Activated T-cell treated with anti-CD3 and anti-CD28 coated beads, Interleukin-2, amount 50 U/mL, for 24 hours (primary cell): ENCODE results near the gene CDK15.

Experiments
- DNase-seq: peaks from one replicate; pipeline ENCODE4 v3.0.0-alpha.2; 2020
- H3K27ac Mint-ChIP-seq: 2 replicates; pipeline ENCODE4 v1.8.0; 2020; ENCODE audit warnings: mild to moderate bottlenecking, mixed read lengths
- H3K27me3 Mint-ChIP-seq: 2 replicates; pipeline ENCODE4 v1.8.0; 2020; ENCODE audit warnings: mixed read lengths
- H3K36me3 Mint-ChIP-seq: 2 replicates; pipeline ENCODE4 v1.8.0; 2020; ENCODE audit warnings: low read depth, mixed read lengths
- H3K4me1 Mint-ChIP-seq: 2 replicates; pipeline ENCODE4 v1.8.0; 2020; ENCODE audit warnings: low read depth, mixed read lengths
- H3K4me3 Mint-ChIP-seq: 2 replicates; pipeline ENCODE4 v1.8.0; 2020; ENCODE audit warnings: mild to moderate bottlenecking, moderate library complexity, mixed read lengths
- H3K9me3 Mint-ChIP-seq: 2 replicates; pipeline ENCODE4 v1.8.0; 2020; ENCODE audit warnings: mixed read lengths

The CDK15 gene

GRCh38 chr2:201883606-201884369, 77.5 kb downstream of the CDK15 start:
- peaks cover 10% of the 10 kb centered on the region for H3K4me1 Mint-ChIP-seq
- no peaks in the 10 kb centered on the region for H3K9me3 Mint-ChIP-seq
- no peak overlapping the region for H3K4me3 Mint-ChIP-seq
- peaks cover 79% of the 10 kb centered on the region for H3K27me3 Mint-ChIP-seq
- no peaks in the 10 kb centered on the region for H3K36me3 Mint-ChIP-seq
- DNase-seq: no peak
- no peak overlapping the region for H3K27ac Mint-ChIP-seq

DNA sequence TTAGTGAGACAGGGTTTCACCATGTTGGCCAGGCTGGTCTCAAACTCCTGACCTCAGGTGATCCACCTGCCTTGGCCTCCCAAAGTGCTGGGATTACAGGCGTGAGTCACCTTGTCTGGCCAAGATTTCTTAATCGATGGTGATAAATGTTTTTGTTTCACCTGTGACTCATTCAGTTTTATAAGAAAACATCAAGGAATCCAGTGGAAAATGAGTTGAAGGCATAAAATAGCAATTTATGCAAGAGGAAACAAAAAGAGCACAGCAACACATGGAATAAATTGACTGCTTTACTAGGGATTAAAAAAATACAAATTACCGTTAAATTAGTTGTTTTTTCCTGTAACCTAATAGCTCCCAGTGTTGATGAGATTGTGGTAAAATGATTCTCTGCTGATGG, 80.2 kb downstream of the CDK15 start:
- H3K4me3 Mint-ChIP-seq: no peak overlapping the region
- no peak overlapping the region for H3K27ac Mint-ChIP-seq
- H3K4me1 Mint-ChIP-seq: peaks cover 8% of the 10 kb centered on the region
- DNase-seq: no peak
- H3K27me3 Mint-ChIP-seq: peaks cover 76% of the 10 kb centered on the region
- no peaks in the 10 kb centered on the region for H3K36me3 Mint-ChIP-seq
- H3K9me3 Mint-ChIP-seq: no peaks in the 10 kb centered on the region

GRCh38 chr2:201887773-201888425, 81.6 kb downstream of the CDK15 start:
- peaks cover 62% of the 10 kb centered on the region for H3K27me3 Mint-ChIP-seq
- H3K4me1 Mint-ChIP-seq: no peaks in the 10 kb centered on the region
- H3K9me3 Mint-ChIP-seq: no peaks in the 10 kb centered on the region
- H3K36me3 Mint-ChIP-seq: no peaks in the 10 kb centered on the region
- no peak for DNase-seq
- no peak overlapping the region for H3K4me3 Mint-ChIP-seq
- H3K27ac Mint-ChIP-seq: no peak overlapping the region

DNA sequence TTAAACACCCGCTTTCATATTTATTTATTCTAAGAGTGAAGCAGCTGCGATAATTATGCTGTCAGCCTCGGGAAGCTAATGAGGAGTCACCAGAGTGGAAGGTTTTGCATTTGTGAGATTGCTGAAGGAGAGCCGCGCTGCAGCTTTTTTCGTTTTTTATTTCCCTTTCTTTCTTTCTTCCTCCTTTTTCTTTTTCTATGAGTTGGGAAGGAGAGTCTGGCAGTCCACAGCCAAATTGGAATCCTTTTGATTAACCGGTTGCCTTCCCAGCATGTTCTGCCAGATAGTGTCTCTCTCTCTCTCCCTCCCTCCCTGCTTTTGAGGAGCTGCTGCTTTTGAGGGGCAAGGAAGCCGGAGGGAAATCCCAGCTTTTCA, 82.1 kb downstream of the CDK15 start:
- Mint-ChIP-seq H3K4me3 (no peak overlapping the region), H3K27ac (no peak overlapping the region), H3K9me3 (no peaks in the 10 kb centered on the region), H3K36me3 (no peaks in the 10 kb centered on the region), H3K4me1 (no peaks in the 10 kb centered on the region), H3K27me3 (peaks cover 57% of the 10 kb centered on the region)
- no peak for DNase-seq

- Mint-ChIP-seq H3K4me3 (no peak overlapping the region), H3K27ac (no peak overlapping the region), H3K36me3 (no peaks in the 10 kb centered on the region), H3K27me3 (peaks cover 37% of the 10 kb centered on the region), H3K4me1 (no peaks in the 10 kb centered on the region), H3K9me3 (no peaks in the 10 kb centered on the region)
- no peak for DNase-seq
Measured at GRCh38 chr2:201890453-201890852, 84.1 kb downstream of the CDK15 start.

DNA sequence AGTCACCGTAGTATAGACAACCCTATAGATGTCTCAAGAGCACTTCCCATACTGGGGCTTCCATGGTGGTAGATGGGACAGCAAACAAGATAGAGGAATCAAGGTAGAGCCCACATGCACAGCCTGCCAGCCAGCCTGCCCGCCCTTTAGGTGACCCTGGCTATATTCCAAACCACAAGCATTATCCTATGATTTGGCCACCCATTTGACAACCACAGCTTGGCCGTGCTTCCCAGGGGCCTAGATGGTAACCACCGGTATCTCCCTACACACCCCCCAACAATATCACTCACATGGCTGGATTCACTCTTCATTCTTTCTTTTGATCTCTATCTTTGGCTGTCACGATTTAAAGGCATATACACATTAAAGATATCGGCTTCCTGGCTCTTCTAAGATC, 85.3 kb downstream of the CDK15 start:
- no peaks in the 10 kb centered on the region for H3K36me3 Mint-ChIP-seq
- H3K27ac Mint-ChIP-seq: no peak overlapping the region
- peaks cover 31% of the 10 kb centered on the region for H3K27me3 Mint-ChIP-seq
- H3K9me3 Mint-ChIP-seq: no peaks in the 10 kb centered on the region
- H3K4me1 Mint-ChIP-seq: no peaks in the 10 kb centered on the region
- no peak overlapping the region for H3K4me3 Mint-ChIP-seq
- DNase-seq: no peak

- Mint-ChIP-seq H3K36me3 (no peaks in the 10 kb centered on the region), H3K27me3 (peaks cover 30% of the 10 kb centered on the region), H3K27ac (no peak overlapping the region), H3K4me3 (no peak overlapping the region), H3K9me3 (no peaks in the 10 kb centered on the region), H3K4me1 (no peaks in the 10 kb centered on the region)
- DNase-seq: no peak
Measured at GRCh38 chr2:201892516-201892915, 86.2 kb downstream of the CDK15 start.

GRCh38 chr2:201900362-201900761, 94.0 kb downstream of the CDK15 start:
- DNase-seq: no peak

DNA sequence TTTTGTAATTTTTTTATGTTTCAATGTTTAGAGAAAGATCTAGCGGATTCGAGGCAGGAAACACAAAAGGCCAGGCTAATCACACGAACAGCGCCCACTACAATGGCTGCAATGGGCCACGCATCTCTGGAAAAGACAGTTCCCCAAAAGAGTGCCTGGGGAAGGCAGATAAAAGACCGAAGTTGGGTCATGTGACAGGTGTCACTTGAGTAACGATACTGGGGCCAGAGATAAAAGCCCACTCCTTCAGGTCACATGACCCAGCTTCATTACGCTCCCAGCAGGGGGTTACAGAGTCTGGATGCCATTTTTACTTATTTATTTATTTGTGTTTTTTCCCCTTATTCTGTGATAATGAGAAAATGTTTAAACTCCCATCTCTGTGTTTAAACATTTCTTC, 95.4 kb downstream of the CDK15 start:
- Mint-ChIP-seq H3K27me3 (peaks cover 28% of the 10 kb centered on the region), H3K4me3 (peak overlapping the region; percentile 57), H3K27ac (no peak overlapping the region), H3K4me1 (peaks cover 11% of the 10 kb centered on the region), H3K9me3 (no peaks in the 10 kb centered on the region), H3K36me3 (no peaks in the 10 kb centered on the region)
- no peak for DNase-seq

More at GRCh38 chr2:201900362-201900761, 94.0 kb downstream of the CDK15 start:
- Mint-ChIP-seq H3K36me3 (no peaks in the 10 kb centered on the region), H3K4me3 (no peak overlapping the region), H3K27me3 (peaks cover 21% of the 10 kb centered on the region), H3K9me3 (no peaks in the 10 kb centered on the region), H3K4me1 (peaks cover 11% of the 10 kb centered on the region), H3K27ac (no peak overlapping the region)

GRCh38 chr2:201904538-201905420, 98.4 kb downstream of the CDK15 start:
- no peak for DNase-seq
- H3K9me3 Mint-ChIP-seq: no peaks in the 10 kb centered on the region
- H3K27ac Mint-ChIP-seq: no peak overlapping the region
- no peaks in the 10 kb centered on the region for H3K36me3 Mint-ChIP-seq
- H3K27me3 Mint-ChIP-seq: peaks cover 18% of the 10 kb centered on the region
- peaks cover 17% of the 10 kb centered on the region for H3K4me1 Mint-ChIP-seq
- no peak overlapping the region for H3K4me3 Mint-ChIP-seq

GRCh38 chr2:201906777-201907562, 100.6 kb downstream of the CDK15 start:
- Mint-ChIP-seq H3K36me3 (no peaks in the 10 kb centered on the region), H3K9me3 (no peaks in the 10 kb centered on the region), H3K4me3 (no peak overlapping the region), H3K4me1 (peaks cover 12% of the 10 kb centered on the region), H3K27ac (no peak overlapping the region), H3K27me3 (peaks cover 18% of the 10 kb centered on the region)
- no peak for DNase-seq

- no peaks in the 10 kb centered on the region for H3K9me3 Mint-ChIP-seq
- peaks cover 10% of the 10 kb centered on the region for H3K4me1 Mint-ChIP-seq
- H3K27ac Mint-ChIP-seq: no peak overlapping the region
- no peaks in the 10 kb centered on the region for H3K36me3 Mint-ChIP-seq
- no peak overlapping the region for H3K4me3 Mint-ChIP-seq
- H3K27me3 Mint-ChIP-seq: peaks cover 18% of the 10 kb centered on the region
- no peak for DNase-seq
Measured at GRCh38 chr2:201907563-201907881, 101.2 kb downstream of the CDK15 start.

DNA sequence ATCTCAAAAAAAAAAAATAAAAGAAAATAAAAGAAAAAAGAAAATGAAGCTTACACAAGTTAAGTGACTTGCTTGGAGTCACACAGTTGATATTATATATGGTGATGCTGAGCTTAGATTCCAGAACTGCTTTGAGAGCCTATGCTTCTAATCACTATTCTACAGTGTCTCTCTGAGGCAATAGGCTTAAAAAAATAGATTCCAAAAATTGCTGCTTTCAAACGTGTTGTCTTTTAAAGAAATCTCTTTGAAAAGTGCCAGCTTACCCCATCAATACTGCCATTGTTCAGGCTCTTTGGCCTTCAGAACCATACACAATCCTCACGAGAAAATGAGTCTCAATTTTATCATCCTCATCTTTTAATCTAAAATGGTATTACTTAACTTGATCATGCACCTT, 102.6 kb downstream of the CDK15 start:
- H3K9me3 Mint-ChIP-seq: no peaks in the 10 kb centered on the region

GRCh38 chr2:201909348-201909747, 103.0 kb downstream of the CDK15 start:
- Mint-ChIP-seq H3K36me3 (no peaks in the 10 kb centered on the region), H3K4me1 (peaks cover 10% of the 10 kb centered on the region), H3K9me3 (no peaks in the 10 kb centered on the region), H3K27ac (no peak overlapping the region), H3K4me3 (no peak overlapping the region), H3K27me3 (peaks cover 16% of the 10 kb centered on the region)
- DNase-seq: no peak

More for the DNA sequence above, 102.6 kb downstream of the CDK15 start:
- Mint-ChIP-seq H3K36me3 (no peaks in the 10 kb centered on the region), H3K4me1 (peaks cover 10% of the 10 kb centered on the region), H3K4me3 (no peak overlapping the region), H3K27me3 (peaks cover 18% of the 10 kb centered on the region), H3K27ac (no peak overlapping the region)
- no peak for DNase-seq
